Non-pigmented ciliary epithelial cell (primary cell): ENCODE results near the gene SBSN.

ENCODE experiments used
- DNase-seq: peaks from one replicate; pipeline ENCODE4 v3.0.0-alpha.2; 2010; ENCODE audit warnings: low read depth

SBSN gene

DNA sequence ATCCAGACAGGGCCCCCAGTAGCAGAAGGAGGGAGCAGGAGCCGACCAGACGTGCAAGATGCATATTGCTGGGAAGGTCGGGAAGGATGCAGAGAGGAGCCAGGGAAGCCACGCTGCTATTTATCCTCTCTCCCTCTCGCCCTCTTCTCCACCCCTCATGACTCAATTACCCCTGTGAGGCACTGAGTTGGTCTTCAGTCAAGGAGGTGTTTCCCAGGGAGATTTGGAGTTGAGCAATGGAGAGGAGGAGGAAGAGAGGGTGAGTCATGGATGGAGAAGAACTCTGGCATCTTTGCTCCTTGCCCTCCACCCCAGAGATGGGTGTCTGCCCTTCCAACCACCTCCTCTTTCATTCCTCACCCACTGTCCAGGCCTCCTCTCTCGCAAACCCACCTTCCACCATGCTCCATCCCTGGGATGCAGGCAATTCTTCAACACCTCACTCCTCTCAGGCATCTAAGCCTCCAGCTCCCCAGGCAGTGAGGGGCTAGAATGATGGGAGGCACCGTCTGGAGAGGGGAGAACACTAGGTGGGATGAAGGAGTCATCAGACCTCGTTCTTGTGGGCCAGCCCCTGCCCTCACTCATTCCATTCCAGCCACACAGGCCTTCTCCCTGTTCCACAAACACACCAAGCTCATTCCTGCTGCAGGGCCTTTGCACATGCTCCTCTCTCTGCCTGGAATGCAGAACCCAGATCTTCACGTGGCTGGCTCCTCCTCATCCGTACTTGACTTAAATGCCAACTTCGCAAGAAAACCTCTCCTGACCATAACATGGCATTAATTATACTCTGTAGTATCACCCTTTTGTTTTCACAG is at the start of gene SBSN:
Gene SBSN (minus strand): TSS at position 94 of the 821 bp plus-strand sequence. CDS start 30 bp downstream, at position 64.
- no peak for DNase-seq

- DNase-seq, result no peak
Measured at GRCh38 chr19:35571406-35571965, 43.4 kb upstream of the SBSN start.

DNA sequence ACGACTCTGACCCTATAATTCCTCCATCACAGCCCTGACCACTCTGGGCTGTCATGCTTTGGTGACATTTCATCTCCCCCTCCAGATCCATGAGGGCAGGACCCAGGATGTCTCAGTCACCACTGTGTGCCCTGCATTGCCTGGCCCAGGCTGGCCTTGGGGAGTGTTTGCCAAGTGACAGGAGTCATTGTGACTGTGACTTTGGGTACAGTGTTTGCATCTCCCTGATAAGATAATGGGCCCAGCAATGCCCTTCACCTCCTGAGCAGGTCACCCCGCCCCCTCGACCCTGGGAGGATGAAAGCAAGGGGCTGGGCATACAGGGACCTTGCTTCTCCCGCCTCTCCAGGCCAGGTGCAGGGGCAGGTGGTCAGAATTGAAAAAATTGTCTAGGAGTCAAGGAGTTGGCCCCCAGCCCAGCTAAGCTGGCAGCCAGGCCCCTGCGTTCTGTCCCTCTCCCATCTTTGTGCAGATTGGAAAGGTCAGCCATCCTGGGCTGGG is 41.2 kb upstream of the SBSN start:
- no peak for DNase-seq

DNA sequence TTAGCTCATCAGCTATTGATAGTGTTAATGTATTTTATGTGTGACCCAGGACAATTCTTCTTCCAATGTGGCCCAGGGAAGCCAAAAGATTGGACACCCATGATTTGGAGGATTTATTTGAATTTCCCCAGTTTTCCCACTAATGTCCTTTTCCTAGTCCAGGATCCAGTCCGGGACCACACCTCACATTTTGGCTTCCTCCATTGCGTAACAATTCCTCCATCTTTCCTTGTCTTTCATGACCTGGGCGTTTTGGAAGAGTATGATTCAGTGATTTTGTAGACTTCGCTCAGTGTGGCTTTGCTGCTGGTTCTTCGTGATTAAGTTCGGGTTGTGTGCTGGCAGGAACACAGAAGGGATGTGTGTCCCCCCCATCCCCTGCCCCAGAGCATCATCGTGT is 38.6 kb upstream of the SBSN start:
- DNase-seq, result no peak

GRCh38 chr19:35565016-35565856 is 37.1 kb upstream of the SBSN start:
- no peak for DNase-seq

GRCh38 chr19:35563207-35563829 is 35.2 kb upstream of the SBSN start, which contains the start of gene ATP4A:
ATP4A (minus strand) TSS chr19:35563658; CDS start chr19:35563629, 29 bp downstream.
- no peak for DNase-seq

DNA sequence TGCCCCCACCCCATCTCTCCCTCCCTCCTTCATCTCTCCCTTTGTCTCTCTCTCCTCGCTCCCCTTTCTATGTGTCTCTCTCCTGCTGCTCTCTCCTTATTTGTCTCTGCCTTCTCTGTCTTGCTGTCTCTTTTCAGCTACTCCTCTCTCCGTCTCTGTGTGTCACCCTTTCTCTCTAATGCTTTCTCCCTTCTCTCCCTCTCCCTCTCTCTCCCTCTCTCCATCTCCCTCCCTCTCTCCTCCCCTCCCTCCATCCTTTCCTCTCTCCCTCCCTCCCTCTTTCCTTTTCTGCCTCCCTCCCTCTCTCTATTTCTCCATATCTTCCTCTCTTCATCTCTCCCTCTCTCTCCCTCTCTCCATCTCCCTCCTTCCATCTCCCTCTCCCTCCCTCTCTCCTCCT is 34.7 kb upstream of the SBSN start:
- no peak for DNase-seq

GRCh38 chr19:35562336-35562735 is 34.2 kb upstream of the SBSN start:
- no peak for DNase-seq

- no peak for DNase-seq
Measured at GRCh38 chr19:35561436-35561835, 33.3 kb upstream of the SBSN start.

- no peak for DNase-seq
Measured at GRCh38 chr19:35560677-35561076, 32.6 kb upstream of the SBSN start.

DNA sequence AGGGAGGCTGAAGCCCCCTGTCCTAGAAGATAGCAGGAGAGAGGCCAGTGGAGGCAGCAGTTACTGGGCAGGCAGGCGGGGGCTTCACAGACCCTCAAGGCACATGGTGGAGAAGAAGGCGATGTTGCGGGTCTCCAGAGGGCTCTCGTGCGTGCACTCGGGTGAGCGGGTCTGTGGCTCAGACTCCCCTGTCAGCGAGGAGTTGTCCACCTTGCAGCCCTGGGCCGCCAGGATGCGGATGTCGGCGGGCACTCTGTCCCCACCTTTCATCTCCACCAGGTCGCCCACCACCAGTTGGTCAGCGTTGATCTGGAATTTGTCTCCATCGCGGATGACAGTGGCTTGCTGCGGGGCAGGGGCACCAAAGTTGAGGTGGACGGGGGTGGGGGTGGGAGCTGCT is 32.2 kb upstream of the SBSN start:
- DNase-seq, result no peak

GRCh38 chr19:35559781-35560180 is 31.7 kb upstream of the SBSN start:
- no peak for DNase-seq

DNA sequence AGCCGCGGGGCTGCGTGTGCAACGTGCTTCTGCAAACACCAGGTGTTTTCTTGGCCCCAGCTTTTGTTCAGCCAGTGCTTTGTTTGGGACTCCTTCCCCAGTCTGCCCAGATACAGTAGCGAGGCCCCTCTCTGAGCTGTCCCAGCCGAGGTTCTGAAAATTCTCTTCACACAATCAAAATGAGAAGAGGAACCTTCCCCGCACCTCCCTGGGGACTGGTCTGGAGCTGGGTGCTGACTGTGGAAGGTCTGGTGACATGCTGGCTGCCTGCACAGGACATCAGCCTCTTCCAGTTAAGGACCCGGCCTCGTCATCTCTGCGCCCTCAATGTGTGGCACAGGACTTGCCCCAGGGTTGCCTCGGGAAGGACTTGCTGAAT is 31.2 kb upstream of the SBSN start:
- no peak for DNase-seq

DNA sequence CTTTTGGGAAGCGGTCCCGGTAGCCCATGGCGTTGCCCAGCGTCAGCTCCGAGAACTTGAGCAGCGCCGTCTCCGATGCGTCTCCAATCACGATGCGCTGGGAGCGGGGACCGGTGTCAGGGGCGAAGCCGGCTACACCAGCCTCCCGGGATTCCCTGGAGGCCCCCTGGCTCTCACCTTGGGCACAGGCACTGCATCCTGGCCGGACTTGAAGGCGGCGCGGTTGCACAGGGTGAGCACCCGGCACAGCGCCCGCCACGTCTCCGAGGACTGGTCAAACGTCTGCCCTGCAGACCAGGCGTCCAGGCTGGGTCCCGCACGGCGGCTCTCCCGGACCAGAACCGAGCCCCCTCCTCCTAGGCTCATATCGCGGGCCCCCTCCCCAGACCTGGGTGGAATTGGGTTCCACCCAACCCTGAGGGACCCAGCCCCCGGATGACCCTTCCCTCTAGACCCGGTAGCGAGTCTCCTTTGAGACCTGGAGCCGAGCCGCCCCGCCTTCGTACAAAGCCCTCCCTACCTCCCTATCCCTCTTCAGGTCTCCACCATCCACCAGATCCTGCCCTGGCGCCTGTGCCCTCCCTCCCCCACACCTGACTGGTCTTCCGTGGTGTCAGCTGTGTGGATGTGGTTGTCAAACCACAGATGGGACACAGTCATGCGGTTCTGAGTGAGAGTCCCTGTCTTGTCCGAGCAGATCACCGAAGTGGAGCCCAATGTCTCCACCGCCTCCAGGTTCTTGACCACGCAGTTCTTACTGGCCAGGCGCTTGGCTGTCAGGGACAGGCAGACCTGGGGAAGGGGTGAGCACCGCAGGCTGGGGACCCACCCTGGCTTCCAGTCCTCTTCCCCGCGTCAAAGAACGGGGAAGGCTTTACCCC is 30.5 kb upstream of the SBSN start:
- no peak for DNase-seq

DNA sequence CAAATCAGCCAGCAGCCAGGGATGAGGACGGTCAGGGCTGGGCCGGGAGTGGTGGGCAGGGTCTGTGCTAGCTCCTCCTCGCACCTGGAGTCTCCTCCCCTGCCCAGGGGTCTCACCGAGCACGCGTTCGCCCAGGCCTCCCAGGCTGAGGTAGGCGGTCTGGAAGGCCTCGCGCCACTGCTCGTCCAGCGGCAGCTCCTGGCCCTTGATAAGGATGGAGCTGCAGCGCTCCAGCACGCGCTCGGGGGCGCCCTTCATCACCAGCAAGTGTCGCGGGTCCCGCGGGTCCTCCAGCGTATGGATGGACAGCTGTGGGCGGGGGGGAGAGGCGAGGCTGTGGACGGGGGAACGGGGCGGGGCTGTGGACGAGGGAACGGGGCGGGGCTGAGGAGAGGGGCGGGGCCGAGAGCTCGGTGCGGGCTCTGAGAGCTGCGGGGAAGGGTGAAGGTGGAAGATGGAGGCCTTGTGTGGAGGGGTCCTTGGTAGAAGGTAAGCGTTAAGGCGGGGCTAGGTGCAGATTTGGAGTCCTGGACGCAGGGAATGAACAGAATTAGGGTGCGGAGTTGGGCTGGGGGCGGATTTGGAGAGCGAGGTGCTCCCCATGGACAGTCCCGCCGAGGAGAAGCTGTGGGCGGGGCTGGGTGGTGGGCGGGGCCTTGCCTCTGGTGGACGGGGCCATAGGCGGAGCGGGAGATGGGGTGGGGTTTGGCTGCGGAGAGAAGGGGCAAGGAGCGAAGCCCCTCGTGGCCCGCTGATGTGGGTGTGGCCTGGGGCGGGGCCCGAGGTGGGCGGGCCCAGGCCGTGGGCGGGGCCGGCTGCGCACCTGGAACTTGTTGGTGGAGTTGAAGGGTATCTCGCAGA is 29.7 kb upstream of the SBSN start:
- no peak for DNase-seq

DNA sequence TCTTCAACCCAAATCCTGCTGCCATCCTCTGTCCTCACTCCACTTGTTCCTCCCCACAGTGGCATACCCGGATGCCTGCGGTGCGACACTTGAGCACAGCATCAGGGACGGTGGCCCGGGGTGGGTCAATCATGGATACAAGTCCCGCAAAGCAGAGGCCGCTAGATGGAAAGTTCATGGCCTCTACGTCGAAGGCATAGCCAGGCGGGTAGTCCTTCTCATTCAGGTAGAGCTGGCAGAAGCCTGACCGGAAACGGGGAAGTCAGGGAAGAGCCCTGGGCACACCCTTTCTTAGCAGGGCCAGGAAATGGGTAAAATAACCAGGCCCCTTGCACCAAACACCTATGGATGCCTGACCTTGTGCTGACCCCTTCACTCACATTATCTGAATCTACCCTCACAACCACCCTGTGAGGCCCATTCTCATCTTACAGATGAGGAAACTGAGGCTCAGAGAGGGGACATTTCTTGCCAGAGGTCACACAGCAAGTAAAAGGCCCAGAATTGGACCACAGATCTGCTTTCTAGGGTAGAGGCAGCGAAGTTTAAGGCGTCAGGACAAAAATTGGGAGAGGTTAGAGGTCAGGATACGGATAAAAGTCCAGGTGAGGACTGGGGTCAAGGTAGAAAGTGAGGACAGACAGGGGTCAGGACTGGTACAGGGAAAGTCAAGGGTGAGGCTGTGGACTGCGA is 28.9 kb upstream of the SBSN start:
- no peak for DNase-seq

- DNase-seq, result no peak
Measured at GRCh38 chr19:35556025-35556590, 28.0 kb upstream of the SBSN start.

DNA sequence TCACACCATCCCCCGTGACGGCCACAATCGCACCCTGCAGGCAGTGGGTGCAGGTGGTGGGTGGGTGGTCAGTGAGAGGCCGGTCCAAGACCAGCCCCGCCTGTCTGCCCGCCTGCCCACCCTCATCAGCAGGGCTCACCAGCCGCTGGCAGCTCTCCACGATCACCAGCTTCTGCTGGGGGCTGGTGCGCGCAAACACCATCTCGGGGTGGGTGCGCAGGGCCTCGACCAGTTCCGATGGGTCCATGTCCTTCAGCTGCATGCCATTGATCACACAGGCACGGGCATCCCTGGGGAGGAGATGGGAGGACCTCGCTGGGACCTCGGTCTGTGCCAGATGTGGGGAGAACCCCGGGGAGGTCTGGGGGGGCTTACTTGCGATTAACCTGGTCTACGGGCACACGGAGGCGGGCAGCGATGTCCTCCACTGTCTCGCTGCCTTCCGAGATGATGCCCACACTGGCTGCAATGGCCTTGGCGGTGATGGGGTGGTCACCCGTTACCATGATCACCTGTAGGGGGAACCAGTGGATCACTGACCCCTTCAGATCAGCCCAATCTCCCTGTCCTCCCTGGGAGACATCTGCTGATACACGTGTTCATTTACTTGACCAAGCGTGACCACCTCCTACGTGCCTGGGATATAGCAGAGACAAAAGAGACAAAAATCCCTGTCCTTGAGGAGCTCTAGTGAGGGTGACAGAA is 27.3 kb upstream of the SBSN start:
- no peak for DNase-seq

- no peak for DNase-seq
Measured at GRCh38 chr19:35554076-35554475, 26.0 kb upstream of the SBSN start.
